HepG2 (cell line): ENCODE data around the gene STX1B. TPM values are rescaled to one million over a fixed set of nuclear protein-coding genes. Genes with fewer than 3 reads are reported as not detected.

Experiments used
- ATF1 ChIP-seq: IDR thresholded peaks from 2 replicates; pipeline ENCODE4 v1.6.1; 2016; ENCODE audit warnings: mild to moderate bottlenecking, control low read depth
- ATM ChIP-seq: fragments of 450-650 bp; IDR thresholded peaks from 2 replicates; pipeline ENCODE4 v1.7.1; 2017; ENCODE audit warnings: mild to moderate bottlenecking, borderline replicate concordance
- CAMTA2 ChIP-seq: sonication (generic); formaldehyde crosslinking; IDR thresholded peaks from 2 replicates; pipeline ENCODE4 v1.4.0; 2020; ENCODE audit warnings: mild to moderate bottlenecking, missing genetic modification reagents, borderline replicate concordance
- CREBL2 ChIP-seq: sonication (generic); formaldehyde crosslinking; IDR thresholded peaks from 2 replicates; pipeline ENCODE4 v1.8.1; 2023; ENCODE audit warnings: missing genetic modification reagents, mild to moderate bottlenecking, borderline replicate concordance
- FOXA1 ChIP-seq, 2 experiments: fragments of 450-650 bp in 1 of 2; sonication (generic) in 1 of 2; formaldehyde crosslinking in 1 of 2; IDR thresholded peaks; 2 replicates each; pipeline versions ENCODE4 v1.4.0 to v1.6.1; 2016 to 2020; ENCODE audit warnings: missing genetic modification reagents in 1 of 2
- HDAC2 ChIP-seq: sonication (generic); formaldehyde crosslinking; IDR thresholded peaks from 2 replicates; pipeline ENCODE4 v1.4.0; 2020; ENCODE audit warnings: missing genetic modification reagents
- LBX2 ChIP-seq: sonication (generic); formaldehyde crosslinking; IDR thresholded peaks from 2 replicates; pipeline ENCODE4 v1.5.0; 2020; ENCODE audit warnings: missing genetic modification reagents, mild to moderate bottlenecking, borderline replicate concordance
- NFKB2 ChIP-seq: sonication (generic); formaldehyde crosslinking; IDR thresholded peaks from 2 replicates; pipeline ENCODE4 v1.4.0; 2020; ENCODE audit warnings: missing genetic modification reagents, borderline replicate concordance
- REXO4 ChIP-seq: sonication (generic); formaldehyde crosslinking; IDR thresholded peaks from 2 replicates; pipeline ENCODE4 v1.8.0; 2022; ENCODE audit warnings: missing genetic modification reagents, mild to moderate bottlenecking, borderline replicate concordance
- RFX1 ChIP-seq: fragments of 450-650 bp; IDR thresholded peaks from 2 replicates; pipeline ENCODE4 v1.6.1; 2017
- SMAD1 ChIP-seq: sonication (generic); formaldehyde crosslinking; IDR thresholded peaks from 2 replicates; pipeline ENCODE4 v1.4.0; 2020; ENCODE audit warnings: missing genetic modification reagents, low read depth, mild to moderate bottlenecking, borderline replicate concordance
- TCF12 ChIP-seq, 2 experiments: fragments of 450-650 bp in 1 of 2; sonication (generic) in 1 of 2; formaldehyde crosslinking in 1 of 2; IDR thresholded peaks; 2 replicates each; pipeline versions ENCODE4 v1.6.1 to v1.8.0; 2017 to 2022; ENCODE audit warnings: antibody characterized with exemption in 1 of 2, mild to moderate bottlenecking in 1 of 2, missing genetic modification reagents in 1 of 2, moderate library complexity in 1 of 2
- ZMYM4 ChIP-seq: sonication (generic); formaldehyde crosslinking; IDR thresholded peaks from 2 replicates; pipeline ENCODE4 v1.8.1; 2023; ENCODE audit warnings: mild to moderate bottlenecking, missing genetic modification reagents
- ZNF747 ChIP-seq: sonication (generic); formaldehyde crosslinking; IDR thresholded peaks from 2 replicates; pipeline ENCODE4 v1.8.1; 2023; ENCODE audit warnings: missing genetic modification reagents, mild to moderate bottlenecking, borderline replicate concordance
- ZSCAN25 ChIP-seq: sonication (generic); formaldehyde crosslinking; IDR thresholded peaks from 2 replicates; pipeline ENCODE4 v1.8.0; 2022; ENCODE audit warnings: mild to moderate bottlenecking, missing genetic modification reagents
- polyA plus RNA-seq, 8 experiments: library from polyadenylated mRNA; depleted of rRNA in 3 of 8; stranded (reverse) in 7 of 8; unstranded in 1 of 8; fragments of >200 nt; fragmentation: Illumina TruSeq in 4 of 8; extraction: Trizol in 4 of 8; gene quantifications; 2 replicates each; pipeline versions ENCODE4 v1.2.1 to v1.2.3, GENCODE V29; 2011 to 2016; ENCODE audit warnings: low read depth in 4 of 8, missing spikeins in 1 of 8, mixed read lengths in 1 of 8; ENCODE audit not compliant: insufficient read depth in 1 of 8
- total RNA-seq, 5 experiments: library from RNA; depleted of rRNA; stranded (reverse); fragments of >200 nt; fragmentation: Illumina TruSeq; extraction: Trizol; gene quantifications; 2 replicates each; pipeline ENCODE4 v1.2.3, GENCODE V29; 2016; ENCODE audit warnings: low read depth in 1 of 5
- TF ChIP-seq, protein P1 (sequence below): sonication (generic); formaldehyde crosslinking; IDR thresholded peaks from 2 replicates; pipeline ENCODE4; 2020; ENCODE audit warnings: missing genetic modification reagents, mild to moderate bottlenecking, borderline replicate concordance
- TF ChIP-seq, protein P2 (sequence below), 2 experiments: sonication (generic) in 1 of 2; formaldehyde crosslinking in 1 of 2; IDR thresholded peaks; 2 replicates each; pipeline versions ENCODE4 v1.4.0 to v1.6.1; 2016 to 2020; ENCODE audit warnings: borderline replicate concordance in 1 of 2, low read depth in 1 of 2, mild to moderate bottlenecking in 1 of 2, missing genetic modification reagents in 1 of 2
- TF ChIP-seq, protein P3 (sequence below): sonication (generic); formaldehyde crosslinking; IDR thresholded peaks from 2 replicates; pipeline ENCODE4 v1.8.0; 2022; ENCODE audit warnings: missing genetic modification reagents, mild to moderate bottlenecking, inconsistent platforms, borderline replicate concordance

The STX1B gene
- total and polyA plus RNA-seq, 2 of the 13 experiments (the other 11 are each of a cell fraction or from before 2014, with no cell fraction given) = 2.1 to 3.0 TPM

DNA sequence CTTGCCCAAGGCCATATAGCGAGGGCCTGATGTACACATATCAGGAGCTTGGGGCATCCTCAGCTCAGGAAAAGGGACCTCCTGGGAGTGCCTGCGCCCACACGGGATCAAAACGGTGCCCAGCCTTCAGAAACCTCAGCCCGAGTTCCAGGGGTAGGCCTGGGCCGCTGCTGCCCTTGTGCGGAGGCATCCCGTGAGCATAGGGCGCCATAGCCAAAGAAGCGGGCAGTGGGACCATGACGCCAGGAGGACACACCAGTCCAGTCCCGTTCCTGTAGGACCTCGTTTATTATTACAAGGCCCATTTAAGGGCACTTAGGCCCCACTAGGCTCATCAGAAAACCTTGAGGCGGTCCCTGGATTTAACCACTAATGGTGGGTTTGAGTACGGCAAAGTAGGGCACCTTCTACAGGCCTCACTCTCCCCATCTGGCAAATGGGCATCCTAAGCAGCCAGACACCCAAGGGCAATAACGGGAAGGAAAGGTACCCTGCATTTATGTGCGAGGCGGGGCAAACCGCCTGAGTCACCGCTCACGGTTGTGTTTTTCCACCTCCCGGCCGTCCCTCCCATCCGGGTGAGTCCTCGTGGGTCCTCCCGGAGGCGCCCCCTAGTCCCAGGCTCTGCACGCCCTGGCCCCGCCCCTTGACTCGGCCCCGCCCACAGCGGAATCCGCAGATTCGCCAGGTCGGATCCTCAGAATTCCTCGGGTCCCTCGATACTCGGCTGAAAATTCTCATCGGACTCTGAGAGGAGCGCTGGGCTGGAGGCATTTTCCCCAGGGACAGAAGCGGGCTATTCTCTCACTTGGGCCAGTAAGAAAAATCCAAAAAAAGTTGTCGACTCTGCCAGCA, 53.6 kb downstream of the STX1B start (continued):
- TF ChIP-seq, protein P1, sequence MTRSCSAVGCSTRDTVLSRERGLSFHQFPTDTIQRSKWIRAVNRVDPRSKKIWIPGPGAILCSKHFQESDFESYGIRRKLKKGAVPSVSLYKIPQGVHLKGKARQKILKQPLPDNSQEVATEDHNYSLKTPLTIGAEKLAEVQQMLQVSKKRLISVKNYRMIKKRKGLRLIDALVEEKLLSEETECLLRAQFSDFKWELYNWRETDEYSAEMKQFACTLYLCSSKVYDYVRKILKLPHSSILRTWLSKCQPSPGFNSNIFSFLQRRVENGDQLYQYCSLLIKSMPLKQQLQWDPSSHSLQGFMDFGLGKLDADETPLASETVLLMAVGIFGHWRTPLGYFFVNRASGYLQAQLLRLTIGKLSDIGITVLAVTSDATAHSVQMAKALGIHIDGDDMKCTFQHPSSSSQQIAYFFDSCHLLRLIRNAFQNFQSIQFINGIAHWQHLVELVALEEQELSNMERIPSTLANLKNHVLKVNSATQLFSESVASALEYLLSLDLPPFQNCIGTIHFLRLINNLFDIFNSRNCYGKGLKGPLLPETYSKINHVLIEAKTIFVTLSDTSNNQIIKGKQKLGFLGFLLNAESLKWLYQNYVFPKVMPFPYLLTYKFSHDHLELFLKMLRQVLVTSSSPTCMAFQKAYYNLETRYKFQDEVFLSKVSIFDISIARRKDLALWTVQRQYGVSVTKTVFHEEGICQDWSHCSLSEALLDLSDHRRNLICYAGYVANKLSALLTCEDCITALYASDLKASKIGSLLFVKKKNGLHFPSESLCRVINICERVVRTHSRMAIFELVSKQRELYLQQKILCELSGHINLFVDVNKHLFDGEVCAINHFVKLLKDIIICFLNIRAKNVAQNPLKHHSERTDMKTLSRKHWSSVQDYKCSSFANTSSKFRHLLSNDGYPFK (CRISPR knock-in tag) = no peak; the same call in 1 of the 2 replicates
- TF ChIP-seq ZNF747 (peak; percentile 61; the same call in 1 of the 2 replicates), ATM (no peak), LBX2 (CRISPR knock-in tag) (peak; percentile 72; the same call in 1 of the 2 replicates), HDAC2 (CRISPR knock-in tag) (peak; percentile 81), ZSCAN25 (CRISPR knock-in tag) (no peak), FOXA1 (IDR thresholded peaks at IDR 0.05) (no peak), FOXA1 (CRISPR knock-in tag; IDR thresholded peaks at IDR 0.05) (peak; percentile 22; the same call in 1 of the 2 replicates), SMAD1 (CRISPR knock-in tag) (no peak), TCF12 (IDR thresholded peaks at IDR 0.05) (no peak), TCF12 (CRISPR knock-in tag; IDR thresholded peaks at IDR 0.05) (no peak), CREBL2 (CRISPR knock-in tag) (no peak), RFX1 (no peak), ATF1 (CRISPR knock-in tag) (no peak), REXO4 (no peak), ZMYM4 (CRISPR knock-in tag) (0 out of 2 replicates have a peak, but pooled peaks have one; percentile 43), CAMTA2 (no peak), NFKB2 (no peak; the same call in 1 of the 2 replicates)
- TF ChIP-seq, protein P2, sequence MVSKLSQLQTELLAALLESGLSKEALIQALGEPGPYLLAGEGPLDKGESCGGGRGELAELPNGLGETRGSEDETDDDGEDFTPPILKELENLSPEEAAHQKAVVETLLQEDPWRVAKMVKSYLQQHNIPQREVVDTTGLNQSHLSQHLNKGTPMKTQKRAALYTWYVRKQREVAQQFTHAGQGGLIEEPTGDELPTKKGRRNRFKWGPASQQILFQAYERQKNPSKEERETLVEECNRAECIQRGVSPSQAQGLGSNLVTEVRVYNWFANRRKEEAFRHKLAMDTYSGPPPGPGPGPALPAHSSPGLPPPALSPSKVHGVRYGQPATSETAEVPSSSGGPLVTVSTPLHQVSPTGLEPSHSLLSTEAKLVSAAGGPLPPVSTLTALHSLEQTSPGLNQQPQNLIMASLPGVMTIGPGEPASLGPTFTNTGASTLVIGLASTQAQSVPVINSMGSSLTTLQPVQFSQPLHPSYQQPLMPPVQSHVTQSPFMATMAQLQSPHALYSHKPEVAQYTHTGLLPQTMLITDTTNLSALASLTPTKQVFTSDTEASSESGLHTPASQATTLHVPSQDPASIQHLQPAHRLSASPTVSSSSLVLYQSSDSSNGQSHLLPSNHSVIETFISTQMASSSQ (IDR thresholded peaks at IDR 0.05; ENCODE audit: low read depth) = no peak
- TF ChIP-seq, protein P2 (CRISPR knock-in tag; IDR thresholded peaks at IDR 0.05; ENCODE audit: borderline replicate concordance) = no peak; the same call in 1 of the 2 replicates
- TF ChIP-seq, protein P3, sequence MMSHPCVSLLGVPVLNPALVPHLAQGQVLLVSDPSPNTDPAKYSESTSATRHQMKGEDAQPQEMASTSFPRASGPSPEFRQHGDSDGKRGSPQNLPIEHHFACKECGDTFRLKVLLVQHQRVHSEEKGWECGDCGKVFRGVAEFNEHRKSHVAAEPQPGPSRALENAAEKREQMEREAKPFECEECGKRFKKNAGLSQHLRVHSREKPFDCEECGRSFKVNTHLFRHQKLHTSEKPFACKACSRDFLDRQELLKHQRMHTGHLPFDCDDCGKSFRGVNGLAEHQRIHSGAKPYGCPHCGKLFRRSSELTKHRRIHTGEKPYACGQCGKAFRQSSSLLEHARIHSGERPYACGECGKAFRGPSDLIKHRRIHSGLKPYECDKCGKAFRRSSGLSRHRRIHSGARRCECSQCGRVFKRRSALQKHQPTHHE (CRISPR knock-in tag) = peak; percentile 77; the same call in 1 of the 2 replicates
